ENCODE data around the gene CCDC51.
"Not testable (repeated sequence)": the region's sequence is repeated elsewhere in the genome, so short reads cannot be mapped to it uniquely, and the experiment has no call there.

The CCDC51 gene, protein sequence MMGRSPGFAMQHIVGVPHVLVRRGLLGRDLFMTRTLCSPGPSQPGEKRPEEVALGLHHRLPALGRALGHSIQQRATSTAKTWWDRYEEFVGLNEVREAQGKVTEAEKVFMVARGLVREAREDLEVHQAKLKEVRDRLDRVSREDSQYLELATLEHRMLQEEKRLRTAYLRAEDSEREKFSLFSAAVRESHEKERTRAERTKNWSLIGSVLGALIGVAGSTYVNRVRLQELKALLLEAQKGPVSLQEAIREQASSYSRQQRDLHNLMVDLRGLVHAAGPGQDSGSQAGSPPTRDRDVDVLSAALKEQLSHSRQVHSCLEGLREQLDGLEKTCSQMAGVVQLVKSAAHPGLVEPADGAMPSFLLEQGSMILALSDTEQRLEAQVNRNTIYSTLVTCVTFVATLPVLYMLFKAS

GRCh38 chr3:48439820-48440589 lies at the start of gene CCDC51, which contains the start of gene TMA7:
Gene CCDC51 (minus strand): TSS chr3:48440119. CDS start chr3:48435128, 4,991 bp downstream.
Gene TMA7 (plus strand): TSS chr3:48440257. CDS start chr3:48440297, 40 bp downstream.
- DNase-seq (ENCODE audit: low spot score): peak; percentile 99

DNA sequence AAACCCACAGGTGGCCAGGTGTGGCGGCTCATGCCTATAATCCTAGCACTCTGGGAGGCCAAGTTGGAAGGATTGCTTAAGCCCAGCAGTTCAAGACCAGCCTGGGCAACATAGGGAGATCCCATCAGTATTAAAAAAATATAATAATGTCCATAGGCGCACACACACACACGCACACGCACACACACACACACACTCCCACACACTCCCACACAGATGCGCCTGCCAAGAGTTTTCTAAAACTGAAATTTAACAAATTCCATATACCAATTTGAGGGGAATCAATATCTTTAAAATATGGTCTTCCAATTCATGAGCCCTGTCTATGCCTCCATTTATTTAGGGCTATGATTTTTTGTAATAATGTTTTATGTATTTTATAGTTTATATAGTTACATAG lies 47.0 kb upstream of the CCDC51 start:
- no peak for DNase-seq (ENCODE audit: low spot score)

DNA sequence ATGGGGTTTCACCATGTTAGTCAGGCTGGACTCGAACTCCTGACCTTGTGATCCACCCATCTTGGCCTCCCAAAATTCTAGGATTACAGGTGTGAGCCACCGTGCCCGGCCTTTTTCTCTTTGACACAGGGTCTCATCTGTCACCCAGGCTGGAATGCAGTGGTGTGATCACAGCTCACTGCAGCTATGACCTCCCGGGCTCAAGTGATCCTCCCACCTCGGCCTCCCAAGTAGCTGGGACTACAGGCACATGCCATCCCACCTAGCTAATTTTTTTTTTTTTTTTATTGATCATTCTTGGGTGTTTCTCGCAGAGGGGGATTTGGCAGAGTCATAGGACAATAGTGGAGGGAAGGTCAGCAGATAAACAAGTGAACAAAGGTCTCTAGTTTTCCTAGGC lies 42.9 kb upstream of the CCDC51 start:
- not testable (repeated sequence) for DNase-seq (ENCODE audit: low spot score)

- not testable (repeated sequence) for DNase-seq (ENCODE audit: low spot score)
Observed at GRCh38 chr3:48480891-48481290, 41.0 kb upstream of the CCDC51 start.

- no peak for DNase-seq (ENCODE audit: low spot score)
Observed at GRCh38 chr3:48478626-48479555, 39.0 kb upstream of the CCDC51 start.

GRCh38 chr3:48477959-48478520 lies 38.1 kb upstream of the CCDC51 start:
- DNase-seq (ENCODE audit: low spot score): no peak

- no peak for DNase-seq (ENCODE audit: low spot score)
Observed at GRCh38 chr3:48476426-48477053, 36.6 kb upstream of the CCDC51 start.

- no peak for DNase-seq (ENCODE audit: low spot score)
Observed at GRCh38 chr3:48475188-48475587, 35.3 kb upstream of the CCDC51 start.

- no peak for DNase-seq (ENCODE audit: low spot score)
Observed at GRCh38 chr3:48474619-48475018, 34.7 kb upstream of the CCDC51 start.

- not testable (repeated sequence) for DNase-seq (ENCODE audit: low spot score)
Observed at GRCh38 chr3:48474031-48474430, 34.1 kb upstream of the CCDC51 start.

DNA sequence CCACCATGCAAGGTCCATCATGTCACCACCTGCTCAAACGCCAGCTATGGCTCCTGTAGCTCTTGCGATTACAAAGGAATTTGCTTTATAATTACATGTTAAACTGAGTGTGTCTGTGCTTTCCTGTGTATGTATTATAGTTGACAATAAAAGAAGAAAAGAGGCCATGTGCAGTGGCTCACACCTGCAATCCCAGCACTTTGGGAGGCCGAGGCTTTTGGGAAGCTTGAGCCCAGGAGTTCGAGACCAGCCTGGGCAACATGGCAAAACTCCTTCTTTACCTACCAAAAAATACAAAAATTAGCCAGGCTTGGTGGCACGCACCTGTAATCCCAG lies 33.7 kb upstream of the CCDC51 start:
- no peak for DNase-seq (ENCODE audit: low spot score)

DNA sequence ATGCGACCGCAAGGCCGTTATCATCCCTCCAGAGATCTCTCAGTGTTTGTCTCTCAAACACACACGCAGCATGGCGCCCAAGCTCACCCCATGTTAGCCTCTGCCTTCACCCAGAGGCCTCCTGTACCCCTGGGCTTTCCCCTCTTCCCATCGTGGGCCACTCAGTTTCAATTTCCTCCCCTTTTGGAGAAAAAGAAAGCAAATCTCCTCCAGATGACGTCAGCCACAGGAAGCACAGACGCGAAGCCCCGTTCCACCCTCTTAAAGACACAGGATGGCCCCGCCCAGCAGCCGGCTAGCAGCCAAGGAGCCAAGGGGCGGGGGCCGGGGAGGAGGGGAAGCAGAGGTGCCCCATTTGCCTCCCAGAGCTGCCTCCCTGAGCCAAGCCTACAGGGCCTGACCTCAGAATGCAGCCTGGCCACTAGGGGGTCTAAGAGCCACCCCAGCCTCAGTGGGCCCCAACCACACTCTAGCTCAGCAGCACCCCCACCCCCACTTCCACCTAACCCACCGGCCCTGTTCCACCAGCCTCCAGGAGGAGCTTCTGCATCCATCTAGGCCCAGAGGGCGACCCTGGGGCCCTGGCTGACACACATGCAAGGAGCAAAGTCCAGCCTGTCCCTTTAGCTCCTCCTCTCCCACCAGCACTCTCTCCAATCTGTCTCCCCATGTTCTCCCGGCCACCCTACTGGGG lies 33.2 kb upstream of the CCDC51 start:
- DNase-seq (ENCODE audit: low spot score): peak; percentile 98

- peak; percentile 63 for DNase-seq (ENCODE audit: low spot score)
Observed at GRCh38 chr3:48472673-48472922, 32.7 kb upstream of the CCDC51 start.

- no peak for DNase-seq (ENCODE audit: low spot score)
Observed at GRCh38 chr3:48470286-48470685, 30.4 kb upstream of the CCDC51 start.

- no peak for DNase-seq (ENCODE audit: low spot score)
Observed at GRCh38 chr3:48469046-48469915, 29.4 kb upstream of the CCDC51 start.

- no peak for DNase-seq (ENCODE audit: low spot score)
Observed at GRCh38 chr3:48468329-48468731, 28.4 kb upstream of the CCDC51 start.

GRCh38 chr3:48467473-48468267 lies 27.8 kb upstream of the CCDC51 start:
- no peak for DNase-seq (ENCODE audit: low spot score)

DNA sequence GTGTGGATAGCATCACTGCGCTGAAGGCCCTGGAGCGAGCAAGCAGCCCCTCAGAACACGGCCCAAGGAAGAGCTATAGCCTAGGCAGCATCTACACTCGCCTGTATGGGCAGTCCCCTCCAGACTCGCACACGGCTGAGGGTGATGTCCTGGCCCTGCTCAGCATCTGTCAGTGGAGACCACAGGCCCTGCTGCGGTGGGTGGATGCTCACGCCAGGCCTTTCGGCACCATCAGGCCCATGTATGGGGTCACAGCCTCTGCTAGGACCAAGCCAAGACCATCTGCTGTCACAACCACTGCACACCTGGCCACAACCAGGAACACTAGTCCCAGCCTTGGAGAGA lies 27.2 kb upstream of the CCDC51 start:
- no peak for DNase-seq (ENCODE audit: low spot score)

- no peak for DNase-seq (ENCODE audit: low spot score)
Observed at GRCh38 chr3:48466386-48467109, 26.6 kb upstream of the CCDC51 start.

All from HuH-7 (cell line).